NCI-H446 (cell line): ENCODE results near the gene SEH1L.
A peak's percentile ranks its signal among the peaks of the same experiment; 100 is the strongest.
"Not testable (repeated sequence)": the region's sequence is repeated elsewhere in the genome, so short reads cannot be mapped to it uniquely, and the experiment has no call there.

Source experiments
- DNase-seq, 2 experiments: peaks; one replicate each; lab custom pipeline; 2025; lab: John Stamatoyannopoulos, UW

The SEH1L gene

DNA sequence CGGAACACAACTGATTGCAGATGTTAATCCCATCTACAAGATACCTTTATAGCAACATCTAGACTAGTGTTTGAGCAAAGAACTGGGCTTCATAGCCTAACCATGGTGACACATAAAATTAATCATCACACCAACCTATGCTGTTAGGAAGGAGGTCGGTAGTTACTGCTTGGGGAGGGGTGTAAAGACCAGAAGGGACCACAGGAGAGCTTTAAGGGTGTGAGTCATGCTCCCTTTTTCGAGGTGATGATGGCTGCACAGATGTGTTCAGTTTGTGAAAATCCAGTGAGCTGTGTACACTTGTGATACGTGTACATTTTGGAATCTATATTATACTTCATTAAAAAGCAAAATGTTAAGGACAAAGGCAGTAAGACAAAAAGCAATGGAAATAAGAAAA lies 4.6 kb upstream of the SEH1L start:
- no peak for DNase-seq

- peak in 1 of 2 experiments; percentile 74 for DNase-seq
Observed at GRCh38 chr18:12944709-12945108, 3.1 kb upstream of the SEH1L start.

DNA sequence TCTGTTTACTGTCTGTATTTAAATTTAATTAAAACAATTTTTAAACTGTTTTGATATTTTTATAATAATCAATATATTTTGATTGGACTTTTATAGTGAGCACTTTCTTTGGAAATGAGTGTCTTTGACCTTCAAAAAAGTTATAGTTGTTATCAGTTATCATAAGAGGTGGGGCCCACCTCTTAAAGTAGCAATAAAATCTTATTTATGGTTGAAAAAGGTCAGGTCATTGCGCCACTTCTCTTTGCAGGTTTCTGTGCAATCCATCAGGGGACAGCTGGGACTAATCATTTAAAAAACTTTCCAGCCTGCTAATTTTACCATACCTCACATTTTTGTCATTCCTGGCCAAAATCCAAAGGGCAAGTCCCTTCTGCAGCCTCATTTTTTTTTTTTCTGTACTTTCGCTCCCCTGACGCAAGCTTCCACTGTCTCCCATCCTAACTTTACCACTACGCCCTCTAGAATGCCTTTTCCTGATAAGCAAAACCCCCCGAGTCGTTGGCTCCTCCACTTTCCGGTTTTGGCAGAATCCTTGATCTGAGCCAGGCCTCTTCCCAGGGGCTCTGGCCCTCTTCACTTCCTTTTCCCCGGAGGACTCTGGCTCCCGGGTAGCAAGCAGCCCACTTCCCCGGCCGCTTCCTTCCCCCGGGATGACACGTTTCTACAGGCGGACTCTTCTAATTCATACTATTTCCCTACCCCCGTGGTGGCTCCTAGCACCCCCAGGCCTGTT lies 1.1 kb upstream of the SEH1L start:
- DNase-seq = peak; percentile 27 to 57

- peak; percentile 88 to 95 for DNase-seq
Observed at GRCh38 chr18:12948050-12948804, 416 bp downstream of the SEH1L start.

DNA sequence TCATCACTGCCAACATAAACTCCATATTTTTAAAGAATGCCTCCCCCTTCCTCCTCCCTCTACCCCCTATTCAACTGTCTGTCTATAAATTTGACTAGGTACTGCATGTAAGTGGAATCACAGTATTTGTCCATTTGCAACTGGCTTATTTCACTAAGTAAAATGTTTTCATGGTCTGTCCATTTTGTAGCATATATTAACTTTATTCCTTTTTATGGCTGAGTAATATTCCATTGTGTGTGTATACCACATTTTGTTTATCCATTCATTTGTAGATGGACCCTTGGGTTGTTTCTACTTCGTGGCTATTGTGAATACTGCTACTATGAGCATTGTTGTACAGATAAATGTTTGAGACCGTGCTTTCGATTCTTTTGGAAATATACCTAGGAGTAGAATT lies 10.7 kb downstream of the SEH1L start:
- DNase-seq = no peak

DNA sequence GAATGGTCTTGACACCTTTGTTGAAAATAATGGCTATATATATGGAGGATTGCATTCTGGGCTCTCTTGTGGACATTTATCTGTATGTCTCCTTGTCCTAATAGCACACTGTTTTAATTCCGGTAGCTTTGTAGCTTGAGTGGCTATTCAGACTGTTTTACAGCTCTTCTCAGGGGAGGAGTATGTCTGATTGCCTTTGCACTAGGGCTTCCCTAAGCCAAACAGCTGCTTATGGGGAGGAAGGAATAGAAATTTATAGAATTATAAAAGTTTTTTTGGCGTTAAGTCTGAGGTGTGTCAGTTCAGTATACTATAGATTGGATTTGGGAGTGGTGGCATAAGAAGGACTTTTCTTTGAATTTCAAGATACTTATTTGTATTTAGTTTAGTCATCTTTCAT lies 12.6 kb downstream of the SEH1L start:
- DNase-seq = no peak

GRCh38 chr18:12960853-12961397 lies 13.1 kb downstream of the SEH1L start:
- DNase-seq = peak; percentile 4 to 48

GRCh38 chr18:12963069-12963468 lies 15.3 kb downstream of the SEH1L start:
- DNase-seq = no peak

GRCh38 chr18:12968115-12968514 lies 20.3 kb downstream of the SEH1L start:
- DNase-seq = no peak

GRCh38 chr18:12968619-12969018 lies 20.8 kb downstream of the SEH1L start:
- DNase-seq = no peak

DNA sequence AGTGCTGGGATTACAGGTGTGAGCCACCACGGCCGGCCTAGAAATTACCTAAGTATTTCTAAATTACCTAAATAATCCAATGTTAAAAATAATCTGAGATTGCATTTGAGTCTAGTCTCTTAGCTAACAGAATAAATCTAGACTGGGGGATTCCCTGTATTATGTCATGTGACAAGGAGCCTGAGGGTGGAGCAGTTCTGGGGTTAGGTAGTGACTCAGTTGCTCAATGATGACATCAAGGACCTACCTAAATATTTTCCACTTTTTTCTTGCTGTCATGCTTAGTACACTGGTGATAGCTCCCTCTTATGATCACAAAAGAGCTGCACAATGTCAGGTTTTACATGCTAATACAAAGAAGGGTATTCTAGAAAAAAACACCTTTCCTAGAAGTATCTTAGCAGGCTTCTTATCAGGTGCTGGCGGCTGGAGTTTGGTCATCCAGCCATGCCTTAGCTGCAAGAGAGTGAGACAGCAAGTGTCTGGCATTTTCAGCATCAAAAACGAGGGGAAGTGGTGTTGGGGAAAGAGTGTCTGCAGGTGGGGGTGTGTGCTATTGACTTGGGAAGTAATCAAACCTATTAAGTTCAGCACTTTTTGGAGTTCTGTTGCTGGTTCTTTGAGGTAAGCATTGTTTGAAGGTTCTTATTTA lies 25.9 kb downstream of the SEH1L start:
- no peak for DNase-seq

GRCh38 chr18:12975488-12975887 lies 27.7 kb downstream of the SEH1L start:
- DNase-seq = no peak

DNA sequence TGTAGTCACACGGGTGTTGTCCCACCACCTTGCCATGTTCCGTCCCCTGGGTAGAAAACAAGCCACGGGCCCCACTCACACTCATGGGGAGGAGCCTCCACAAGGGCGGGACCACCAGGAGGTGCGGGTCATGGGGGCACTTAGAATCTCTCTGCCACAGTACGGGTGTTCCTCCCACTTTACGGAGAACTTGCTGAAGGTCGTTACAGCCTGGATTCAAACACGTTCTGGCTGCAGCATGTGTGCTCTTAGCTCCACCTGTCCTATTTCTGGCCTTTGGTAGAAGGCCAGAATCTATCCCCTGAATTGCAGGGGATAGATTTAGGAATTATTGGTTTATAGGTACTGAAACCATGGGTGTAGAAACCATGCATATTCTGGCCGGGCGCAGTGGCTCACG lies 28.5 kb downstream of the SEH1L start:
- DNase-seq = no peak

GRCh38 chr18:12980065-12980464 lies 32.3 kb downstream of the SEH1L start:
- DNase-seq = not testable (repeated sequence)

- DNase-seq = no peak
Observed at GRCh38 chr18:12989397-12990122, 41.7 kb downstream of the SEH1L start.

DNA sequence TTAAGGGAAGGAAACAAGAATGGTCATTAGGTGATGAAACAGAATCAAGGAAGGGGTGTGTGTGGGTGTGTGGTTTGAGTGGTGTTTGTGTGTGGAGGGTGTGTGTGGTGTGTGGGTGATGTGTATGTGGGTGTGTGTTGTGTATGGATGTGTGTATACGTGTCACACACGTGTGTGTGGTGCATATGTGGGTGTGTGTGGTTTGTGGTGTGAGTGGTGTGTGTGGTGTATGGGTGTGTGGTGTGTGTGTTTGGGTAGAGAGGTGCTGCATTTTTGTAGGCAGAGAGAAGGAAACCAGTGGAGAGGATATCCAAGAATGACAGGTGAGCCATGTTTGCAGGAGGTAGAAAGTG lies 42.3 kb downstream of the SEH1L start:
- DNase-seq = no peak

DNA sequence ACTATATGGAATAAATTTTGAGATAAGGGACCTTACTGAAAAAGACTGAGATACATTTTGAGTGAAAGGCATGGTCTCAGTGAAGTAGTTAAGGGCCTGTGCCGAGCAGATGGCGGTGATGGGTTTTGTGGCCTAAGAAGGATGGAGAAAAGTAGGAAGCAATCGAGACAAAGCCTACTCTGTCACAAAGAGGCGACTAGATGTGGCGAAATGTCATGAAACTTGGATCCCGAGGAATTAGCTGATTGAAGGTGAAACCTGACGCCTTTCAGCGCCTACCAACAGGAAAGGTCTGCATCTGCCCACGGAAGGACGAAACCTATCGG lies 42.8 kb downstream of the SEH1L start:
- DNase-seq = no peak

- DNase-seq = peak; percentile 91 to 98
Observed at GRCh38 chr18:12990967-12991820, 43.4 kb downstream of the SEH1L start, which contains the start of gene CEP192. CEP192 (plus strand) TSS chr18:12991362; CDS start chr18:12999425, 8,063 bp downstream.

DNA sequence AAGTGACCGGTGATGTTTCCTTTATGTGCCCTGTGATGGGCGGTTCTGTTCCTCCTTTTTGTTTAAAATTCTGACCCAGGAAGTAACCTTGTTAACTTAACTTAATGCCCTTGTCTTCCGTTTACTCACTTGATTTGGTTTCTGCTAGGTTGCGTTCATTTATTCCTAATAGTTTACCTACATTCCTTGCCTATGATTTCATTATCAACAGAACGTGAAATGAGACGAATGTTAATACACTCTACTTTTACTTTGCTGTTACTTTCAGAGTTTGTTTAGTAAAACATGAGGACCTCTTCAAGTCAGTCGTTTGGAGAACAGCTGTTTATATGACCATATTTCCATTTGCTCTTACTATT lies 44.0 kb downstream of the SEH1L start:
- DNase-seq = no peak

GRCh38 chr18:12993439-12993838 lies 45.6 kb downstream of the SEH1L start:
- no peak for DNase-seq

- DNase-seq = no peak
Observed at GRCh38 chr18:12995424-12995823, 47.6 kb downstream of the SEH1L start.
